IPS-11a (cell line): ENCODE data around the gene FBXL17.

Experiments
- H3K4me3 ChIP-seq: one replicate; pipeline ENCODE4 v1.5.1; 2013; ENCODE audit warnings: low read depth, low read length, control low read depth

FBXL17 gene

GRCh38 chr5:108375768-108376167 is 6.1 kb downstream of the FBXL17 start:
- no peak overlapping the region for H3K4me3 ChIP-seq

- no peak overlapping the region for H3K4me3 ChIP-seq
These were observed 8.5 kb downstream of the FBXL17 start for GRCh38 chr5:108373426-108373825.

GRCh38 chr5:108372369-108372768 is 9.5 kb downstream of the FBXL17 start:
- no peak overlapping the region for H3K4me3 ChIP-seq

- H3K4me3 ChIP-seq: no peak overlapping the region
These were observed 10.6 kb downstream of the FBXL17 start for GRCh38 chr5:108371263-108371662.

GRCh38 chr5:108369167-108369566 is 12.7 kb downstream of the FBXL17 start:
- H3K4me3 ChIP-seq: no peak overlapping the region

- H3K4me3 ChIP-seq: no peak overlapping the region
These were observed 14.1 kb downstream of the FBXL17 start for GRCh38 chr5:108367679-108368334.

GRCh38 chr5:108366500-108366899 is 15.4 kb downstream of the FBXL17 start:
- no peak overlapping the region for H3K4me3 ChIP-seq

GRCh38 chr5:108361771-108362170 is 20.1 kb downstream of the FBXL17 start:
- no peak overlapping the region for H3K4me3 ChIP-seq

- H3K4me3 ChIP-seq: no peak overlapping the region
These were observed 20.7 kb downstream of the FBXL17 start for GRCh38 chr5:108361239-108361638.

GRCh38 chr5:108360280-108360679 is 21.6 kb downstream of the FBXL17 start:
- no peak overlapping the region for H3K4me3 ChIP-seq

GRCh38 chr5:108356286-108356685 is 25.6 kb downstream of the FBXL17 start:
- no peak overlapping the region for H3K4me3 ChIP-seq

- H3K4me3 ChIP-seq: no peak overlapping the region
These were observed 28.8 kb downstream of the FBXL17 start for GRCh38 chr5:108353087-108353486.

- no peak overlapping the region for H3K4me3 ChIP-seq
These were observed 36.2 kb downstream of the FBXL17 start for GRCh38 chr5:108345541-108346171.

- H3K4me3 ChIP-seq: no peak overlapping the region
These were observed 37.6 kb downstream of the FBXL17 start for GRCh38 chr5:108344103-108344822.

- H3K4me3 ChIP-seq: no peak overlapping the region
These were observed 40.0 kb downstream of the FBXL17 start for GRCh38 chr5:108341866-108342265.

- H3K4me3 ChIP-seq: no peak overlapping the region
These were observed 41.8 kb downstream of the FBXL17 start for GRCh38 chr5:108340131-108340530.

GRCh38 chr5:108339220-108339619 is 42.7 kb downstream of the FBXL17 start:
- no peak overlapping the region for H3K4me3 ChIP-seq

GRCh38 chr5:108334225-108334624 is 47.7 kb downstream of the FBXL17 start:
- H3K4me3 ChIP-seq: no peak overlapping the region

GRCh38 chr5:108326982-108327381 is 54.9 kb downstream of the FBXL17 start:
- no peak overlapping the region for H3K4me3 ChIP-seq

GRCh38 chr5:108324886-108325285 is 57.0 kb downstream of the FBXL17 start:
- H3K4me3 ChIP-seq: no peak overlapping the region

GRCh38 chr5:108321341-108321740 is 60.6 kb downstream of the FBXL17 start:
- no peak overlapping the region for H3K4me3 ChIP-seq

GRCh38 chr5:108320231-108320630 is 61.7 kb downstream of the FBXL17 start:
- H3K4me3 ChIP-seq: no peak overlapping the region
